Left colon (tissue), 2 donors: ENCODE data around the gene MTPN. TPM values are rescaled to one million over a fixed set of nuclear protein-coding genes. Genes with fewer than 3 reads are reported as not detected.

Source experiments
- ATAC-seq: fragments of 200-7000 bp; cut with Tn5 transposase; one replicate; pipeline ENCODE4 v1.9.1; 2020; ENCODE audit warnings: mild to moderate bottlenecking, moderate library complexity
- DNase-seq, 2 donors: peaks; one replicate each; pipeline ENCODE4 v3.0.0-alpha.2; 2020
- intact Hi-C, 2 donors: fragments of 100-400 bp; cut with DNase I in 1 of 2; cut with micrococcal nuclease in 1 of 2; formaldehyde crosslinking; loops; one replicate each; pipeline versions ENCODE4 v1.11.2 to v1.14.0; 2022; cut with DNase I, micrococcal nuclease
- total RNA-seq, 2 donors: library from RNA; stranded (reverse); fragmentation: NEBNext Ultra II Directional; extraction: Animal tissue kit (Norgen Biotek cat#: 25700); gene quantifications; one replicate each; pipeline ENCODE4 v1.2.1, GENCODE V29; 2021
- donor health status: DM: no; HTN: no; CAD: no.
- donor health status: DM: yes; HTN: yes; CAD: no.

MTPN gene
- total RNA-seq, 2 donors from 2014 or later, result 96.5 to 97.6 TPM

DNA sequence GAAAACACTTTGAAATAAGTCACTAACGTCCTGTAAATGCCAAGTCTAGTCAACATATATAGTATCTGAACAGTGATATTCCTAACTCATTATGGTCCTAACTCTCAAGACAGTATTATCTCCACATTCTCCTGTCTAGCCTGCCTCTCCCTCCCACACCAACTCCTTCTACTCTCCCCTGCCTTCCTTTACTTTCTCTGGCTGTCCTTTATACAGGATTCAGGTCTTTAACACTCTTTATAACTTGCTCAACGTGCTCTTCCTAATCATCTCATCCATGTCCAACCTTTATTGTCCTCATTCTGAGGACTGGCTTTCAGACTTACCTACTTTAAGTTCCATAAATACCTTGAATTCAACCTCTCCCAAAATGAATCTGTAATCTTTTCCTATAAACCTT is 42.5 kb downstream of the MTPN start:
- ATAC-seq (no peak), DNase-seq (no peak)
- intact Hi-C loops, result no loop called here

DNA sequence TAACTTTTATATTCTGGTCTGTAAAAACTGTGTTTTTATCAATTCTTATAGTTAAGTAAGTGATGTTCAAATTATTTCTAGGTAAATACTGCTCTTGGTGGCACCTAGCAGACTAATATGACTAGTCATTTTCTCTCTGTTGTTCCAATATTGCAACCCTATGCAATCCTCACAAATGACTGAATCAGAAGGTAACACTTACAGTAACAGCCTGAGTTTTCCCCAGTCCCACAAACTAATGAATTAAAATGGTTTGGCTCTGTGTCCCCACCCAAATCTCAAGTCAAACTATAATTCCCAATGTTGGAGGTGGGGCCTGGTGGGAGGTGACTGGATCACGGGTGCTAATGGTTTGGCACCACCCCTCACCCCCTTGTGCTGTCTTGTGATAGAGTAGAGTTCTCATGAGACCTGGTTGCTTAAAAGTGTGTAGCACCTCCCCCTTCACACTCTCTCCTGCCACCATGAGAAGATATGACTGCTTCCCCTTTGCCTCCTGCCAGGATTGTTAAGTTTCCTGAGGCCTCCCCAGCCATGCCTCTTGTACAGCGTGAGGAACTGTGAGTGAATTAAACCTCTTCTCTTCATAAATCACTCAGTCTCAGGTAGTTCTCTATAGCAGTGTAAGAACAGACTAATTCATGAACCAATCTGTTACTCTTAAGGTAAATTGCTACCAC is 43.5 kb downstream of the MTPN start:
- DNase-seq, result no peak
- no peak for ATAC-seq
- intact Hi-C loops, result no loop called here

DNA sequence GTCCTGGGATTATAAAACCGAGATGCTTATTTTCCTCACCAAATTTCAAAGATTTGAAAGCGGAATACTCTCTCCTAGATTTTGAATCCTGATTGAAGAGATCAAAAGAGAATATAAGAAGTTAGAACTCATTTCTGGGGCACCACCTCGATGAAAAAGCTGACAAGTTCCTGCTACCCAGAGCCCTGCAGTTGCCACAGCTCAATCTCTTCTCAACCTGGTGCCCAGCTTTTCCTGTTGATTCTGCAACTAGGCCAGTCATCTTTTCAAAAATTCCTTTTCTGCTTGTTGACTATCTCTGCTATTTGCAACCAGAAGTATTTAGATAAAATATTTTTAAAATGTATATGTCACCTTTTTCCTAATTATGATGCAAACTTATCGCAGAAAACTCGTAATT is 45.0 kb downstream of the MTPN start:
- DNase-seq (no peak), ATAC-seq (no peak)
- intact Hi-C loops, result no loop called here

DNA sequence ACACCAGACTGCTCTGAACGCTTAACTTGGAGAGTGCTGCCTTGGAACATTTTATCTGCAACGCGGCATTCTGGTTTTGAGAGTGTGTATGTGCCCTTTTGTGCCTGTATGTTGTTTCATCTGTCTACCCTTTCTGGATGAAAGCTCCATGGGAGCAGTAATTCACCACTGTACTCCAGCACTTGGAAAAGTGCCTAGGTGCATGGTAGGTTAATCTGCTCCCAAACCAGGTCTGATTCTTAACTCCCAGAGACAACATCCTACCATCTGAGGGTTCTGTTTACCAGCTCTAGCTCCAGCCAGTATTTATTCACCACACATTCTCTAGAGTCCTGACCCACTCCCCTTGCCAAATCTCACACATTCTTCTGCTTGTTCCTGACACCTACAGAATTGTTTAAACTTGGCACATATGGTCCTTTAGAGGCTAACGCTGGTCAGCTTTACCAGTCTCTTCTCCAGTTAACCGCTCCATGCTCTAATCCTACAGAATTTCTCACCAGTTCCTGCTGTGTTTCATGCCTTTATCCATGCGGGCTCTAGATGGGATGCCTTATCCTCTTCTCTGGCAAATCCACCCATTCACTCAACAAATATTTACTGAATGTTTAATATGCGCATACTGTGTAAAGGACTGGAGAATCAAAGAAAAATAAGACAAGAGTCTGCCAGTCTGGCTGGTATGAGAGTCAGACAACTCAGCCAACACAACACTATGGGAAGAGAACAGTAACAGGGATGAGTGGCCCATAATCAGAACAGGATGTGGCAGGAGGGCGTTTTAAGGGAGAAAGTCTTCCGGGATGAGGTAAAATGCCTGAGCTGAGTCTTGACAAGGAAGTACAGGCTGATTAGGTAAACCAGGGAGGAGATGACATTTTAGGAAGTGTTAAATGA is 46.3 kb downstream of the MTPN start:
- intact Hi-C loops, result no loop called here
- DNase-seq (no peak), ATAC-seq (peak; percentile 82)

DNA sequence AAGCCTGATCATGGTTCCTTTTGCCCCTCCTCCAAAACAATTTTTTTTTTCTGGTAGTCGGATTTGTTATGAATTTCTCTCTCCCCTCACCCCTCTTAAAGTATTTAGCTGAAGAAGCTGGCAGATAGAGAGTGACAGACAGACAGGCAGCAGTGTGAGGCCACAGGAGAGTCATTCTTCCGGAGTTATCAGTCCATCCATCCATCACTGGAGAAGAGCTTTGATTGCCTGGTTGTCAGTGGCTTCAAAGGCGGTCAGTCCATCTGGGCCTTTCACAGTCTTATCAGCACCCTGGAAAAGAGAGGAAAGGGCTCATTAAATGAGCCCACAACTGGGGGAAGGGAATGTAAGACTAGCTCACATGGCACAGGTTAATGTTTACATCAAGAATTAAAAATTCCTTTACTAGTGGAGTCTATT is 47.4 kb downstream of the MTPN start:
- no peak for DNase-seq
- intact Hi-C loops, result no loop called here
- no peak for ATAC-seq

DNA sequence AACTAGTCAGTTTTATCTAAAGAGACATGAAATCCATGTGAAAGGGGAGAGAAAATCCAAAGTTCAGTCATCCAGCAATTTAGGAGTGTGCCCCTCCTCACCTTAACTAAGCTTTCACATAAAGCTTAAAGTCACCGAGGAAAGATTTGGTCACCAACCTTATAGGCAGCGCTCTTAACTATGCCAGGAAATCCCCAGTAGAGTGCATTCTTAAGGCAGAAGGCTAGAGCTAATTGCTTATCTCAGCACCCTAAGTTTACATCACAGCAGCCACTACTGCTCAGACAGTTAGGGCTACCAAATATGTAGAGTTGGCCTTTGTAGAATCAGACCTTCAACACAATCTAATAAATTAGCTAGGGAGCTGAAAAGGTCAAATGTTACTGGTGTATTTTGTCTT is 47.9 kb downstream of the MTPN start:
- DNase-seq (no peak), ATAC-seq (no peak)
- intact Hi-C loops, result no loop called here

DNA sequence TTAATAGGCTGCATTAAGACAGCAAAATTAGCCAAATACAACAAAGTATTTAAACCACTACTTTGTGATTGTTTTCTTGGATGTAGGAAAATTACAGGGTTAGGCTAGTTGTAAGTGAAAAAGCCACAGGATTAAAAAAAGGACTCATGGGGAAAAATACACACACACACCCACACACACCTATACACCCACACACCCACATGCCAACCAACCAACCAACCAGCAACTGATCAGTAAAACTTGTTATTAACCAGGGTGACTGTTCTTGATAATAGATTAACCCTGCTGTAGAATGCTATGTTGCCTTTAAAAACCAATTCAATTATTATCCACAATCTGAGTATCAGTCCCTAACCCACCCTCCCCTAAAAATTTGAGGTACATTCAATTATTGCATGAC is 49.0 kb downstream of the MTPN start:
- intact Hi-C loops, result no loop called here
- ATAC-seq (no peak), DNase-seq (no peak)

DNA sequence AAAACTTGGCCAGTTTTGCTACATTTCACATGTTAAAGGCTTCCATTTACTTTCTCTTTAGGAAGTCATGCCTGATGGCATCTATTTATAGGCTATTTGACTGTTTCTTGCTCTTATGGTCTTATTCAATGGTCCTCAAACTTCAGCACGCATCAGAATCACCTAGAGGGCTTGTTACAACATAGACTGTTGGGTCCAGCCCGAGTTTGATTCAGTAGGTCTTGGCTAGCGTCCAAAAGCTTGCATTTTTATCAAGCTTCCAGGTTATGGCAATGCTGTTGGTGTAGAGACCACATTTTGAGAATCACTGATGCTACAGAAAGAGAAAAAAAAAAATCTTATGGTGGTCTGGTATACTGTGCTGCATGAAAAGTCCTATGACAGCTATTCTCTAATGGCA is 51.9 kb downstream of the MTPN start:
- no peak for DNase-seq
- intact Hi-C loops, result no loop called here
- no peak for ATAC-seq

DNA sequence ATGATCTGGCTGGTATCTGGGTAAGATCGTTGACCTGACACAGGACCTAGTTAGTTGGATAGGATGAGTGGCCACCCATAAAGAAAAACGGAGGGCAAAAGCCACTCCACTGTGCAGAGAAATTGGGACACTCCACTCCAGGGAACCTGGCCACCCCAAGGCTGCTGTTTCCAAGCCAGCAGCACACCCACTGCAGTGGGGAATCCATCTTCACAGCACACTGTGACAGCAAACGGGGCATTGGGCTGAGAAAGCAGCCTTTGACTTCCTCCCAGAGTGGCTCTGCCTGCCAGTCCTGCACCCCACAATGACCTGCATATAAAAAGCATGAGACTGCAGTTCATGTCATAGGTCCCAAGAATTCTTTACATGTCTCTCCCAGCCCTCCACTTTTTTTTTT is 52.9 kb downstream of the MTPN start:
- intact Hi-C loops, result no loop called here
- no peak for DNase-seq
- no peak for ATAC-seq

DNA sequence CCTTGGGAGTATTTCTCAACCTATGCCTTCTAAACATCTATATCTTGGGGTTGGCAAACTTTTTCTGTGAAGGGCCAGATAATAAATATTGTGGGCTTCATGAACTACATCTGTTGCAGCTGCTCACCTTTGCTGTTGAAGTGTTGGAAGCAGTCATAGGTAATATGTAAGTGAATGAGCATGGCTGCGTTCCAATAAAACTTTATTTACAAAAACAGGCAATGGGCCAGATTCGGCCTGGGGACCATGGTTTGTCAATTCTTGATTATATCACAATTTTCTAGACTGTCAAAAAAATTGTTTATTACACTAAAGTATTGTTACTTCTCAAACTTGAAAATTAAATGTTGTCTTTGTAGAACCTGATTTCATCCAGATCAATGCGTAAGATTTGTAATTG is 54.9 kb downstream of the MTPN start:
- ATAC-seq, result no peak
- no peak for DNase-seq
- intact Hi-C loops, result no loop called here

DNA sequence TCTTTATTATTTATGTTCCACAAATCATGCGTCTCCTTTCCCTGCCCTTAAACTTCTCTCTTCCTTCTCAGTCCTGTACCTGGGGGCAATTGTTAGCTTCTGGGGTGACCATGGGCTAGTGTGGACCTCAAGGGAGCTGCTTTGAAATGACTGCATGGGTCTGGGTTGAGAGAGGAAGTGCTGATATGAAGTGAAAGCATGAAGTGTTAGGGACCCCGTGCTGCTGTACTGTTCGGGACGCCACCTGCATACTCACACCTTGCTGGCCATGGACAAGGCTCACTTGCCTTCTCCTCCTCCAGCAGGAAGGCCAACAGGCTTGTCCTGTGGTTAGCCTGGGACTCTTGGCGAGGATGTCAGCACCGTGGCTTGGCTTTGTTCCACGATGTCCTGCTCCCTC is 56.7 kb downstream of the MTPN start:
- DNase-seq (no peak), ATAC-seq (no peak)
- intact Hi-C loops, result no loop called here

DNA sequence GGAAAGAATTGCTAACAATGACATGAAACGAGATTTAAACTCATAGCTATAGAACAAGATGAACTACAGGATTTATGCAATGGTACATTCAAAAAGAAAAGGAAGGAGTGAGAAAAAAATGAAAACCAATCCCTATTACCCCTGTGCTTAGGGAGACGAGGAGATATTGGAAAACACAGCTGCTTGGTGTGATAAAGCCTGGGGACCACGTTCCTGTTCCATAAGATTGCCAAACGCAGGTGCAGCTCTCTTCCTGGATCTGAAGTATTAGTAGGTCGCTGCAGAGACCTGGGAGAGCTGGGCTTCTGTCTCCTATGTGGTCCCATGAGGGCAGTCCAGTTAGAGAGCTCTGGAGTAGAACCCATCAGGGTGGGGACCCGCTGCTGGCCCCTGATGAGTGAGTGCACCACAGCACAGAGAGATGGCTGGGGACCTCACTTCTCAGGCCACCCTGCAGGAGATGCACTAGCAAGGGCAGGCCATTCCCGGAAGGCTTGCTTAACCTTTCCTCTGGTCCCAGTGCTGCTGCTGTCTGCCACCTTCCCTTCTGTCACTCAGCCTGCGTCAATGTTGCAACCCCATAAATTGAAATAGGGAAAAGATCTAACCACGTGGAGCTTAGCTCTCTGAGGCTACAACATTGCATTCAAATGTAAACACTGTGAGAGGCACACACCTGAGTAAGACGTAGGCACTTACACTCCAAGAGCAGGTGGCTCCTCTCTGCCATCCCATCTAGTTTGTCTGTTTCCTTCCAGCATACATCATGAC is 57.9 kb downstream of the MTPN start:
- intact Hi-C loops, result no loop called here
- ATAC-seq (no peak), DNase-seq (no peak)

DNA sequence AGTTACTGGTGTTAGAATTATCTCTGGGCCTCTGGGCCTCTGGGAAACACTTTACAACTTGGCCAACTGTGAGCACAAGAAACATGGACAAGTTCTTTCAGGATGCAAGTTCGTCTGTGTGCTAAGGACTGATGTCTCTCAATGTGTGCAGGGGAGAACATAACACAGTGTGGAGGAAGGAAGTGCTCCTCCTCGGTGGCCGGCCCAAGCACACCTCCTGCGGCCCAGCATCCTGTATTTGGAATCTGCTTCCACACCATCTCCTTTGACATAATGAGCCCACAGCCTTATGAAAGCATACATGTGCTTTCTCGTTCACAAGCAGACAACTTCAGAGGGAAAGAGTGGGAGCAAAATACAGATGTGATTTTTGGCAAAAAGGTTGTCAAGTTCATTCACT is 59.0 kb downstream of the MTPN start:
- DNase-seq (no peak), ATAC-seq (no peak)
- intact Hi-C loops, result no loop called here

DNA sequence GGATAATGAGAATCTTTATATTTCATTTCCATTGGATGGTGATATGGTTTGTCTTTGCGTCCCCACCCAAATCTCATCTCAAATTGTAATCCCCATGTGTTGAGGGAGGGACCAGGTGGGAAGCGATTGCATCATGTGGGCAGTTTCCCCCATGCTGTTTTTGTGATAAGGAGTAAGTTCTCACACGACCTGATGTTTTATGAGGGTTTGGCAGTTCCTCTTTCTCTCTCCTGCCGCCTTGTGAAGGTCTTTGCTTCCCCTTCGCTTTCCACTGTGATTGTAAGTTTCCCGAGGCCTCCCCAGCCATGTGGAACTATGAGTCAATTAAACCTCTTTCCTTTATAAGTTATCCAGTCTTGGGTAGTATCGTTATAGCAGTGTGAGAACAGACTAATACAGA is 59.4 kb downstream of the MTPN start:
- intact Hi-C loops, result no loop called here

DNA sequence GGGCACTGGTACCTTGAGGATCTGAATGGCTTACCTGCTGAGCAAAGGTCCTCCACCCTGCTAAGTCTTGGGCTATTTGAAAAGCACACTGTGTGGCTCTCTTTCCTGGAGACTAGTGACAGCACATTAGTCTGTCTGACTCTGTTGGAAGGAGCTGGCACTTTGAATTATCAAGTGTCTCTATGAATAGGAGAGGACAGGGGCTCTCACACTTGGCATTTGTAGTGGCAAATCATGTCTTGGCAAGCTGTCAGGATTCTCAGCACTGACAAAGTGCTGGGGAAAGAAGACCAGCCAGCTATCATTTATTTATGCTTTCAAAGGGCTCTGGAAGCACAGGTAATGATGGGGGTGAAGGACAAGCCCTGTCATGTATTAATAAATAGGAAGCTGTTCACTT is 62.8 kb downstream of the MTPN start:
- intact Hi-C loops, result no loop called here
- DNase-seq (no peak), ATAC-seq (no peak)

More for the DNA sequence above, 59.4 kb downstream of the MTPN start:
- DNase-seq (no peak), ATAC-seq (no peak)

DNA sequence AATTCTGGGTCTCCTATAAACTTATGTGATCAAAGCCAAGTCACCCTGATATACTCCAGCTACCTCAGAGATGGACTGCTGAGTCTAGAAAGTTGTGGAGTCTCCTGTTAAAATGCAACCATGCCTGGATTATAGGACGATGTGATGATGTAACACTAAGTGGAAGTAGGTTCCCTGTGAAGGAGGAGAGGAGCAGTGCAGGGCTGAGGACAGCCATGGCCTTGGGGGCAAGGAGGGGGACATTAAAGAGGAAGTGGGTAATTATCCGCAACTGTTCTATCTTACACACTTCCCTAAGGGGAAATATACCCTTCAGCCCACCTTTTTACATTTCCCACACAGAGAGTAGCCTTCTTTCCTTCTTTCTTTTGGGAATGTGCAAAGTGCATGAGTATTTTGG is 63.8 kb downstream of the MTPN start:
- DNase-seq (no peak), ATAC-seq (no peak)
- intact Hi-C loops, result no loop called here

DNA sequence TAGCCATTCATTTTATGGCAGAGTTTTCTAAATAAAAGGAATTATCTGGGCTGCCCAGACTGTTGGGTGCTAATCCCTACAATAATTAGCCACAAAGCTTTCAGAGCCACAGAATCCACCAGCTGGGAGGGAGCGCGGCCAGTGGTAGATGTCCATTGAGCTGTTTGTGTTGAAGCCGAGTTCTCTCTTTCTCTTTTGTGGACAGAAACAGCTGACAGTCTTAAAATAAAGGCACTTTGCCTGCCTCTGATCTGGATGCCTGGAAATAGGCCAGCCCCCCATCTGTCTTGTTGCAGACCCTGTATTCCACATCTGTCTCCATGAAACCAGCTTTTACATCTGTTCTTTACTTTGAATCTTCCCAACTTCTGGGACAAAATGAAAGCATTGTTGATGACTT is 66.1 kb downstream of the MTPN start:
- ATAC-seq (no peak), DNase-seq (peak in 1 of 2 donors; percentile 16)
- intact Hi-C loops, result no loop called here

DNA sequence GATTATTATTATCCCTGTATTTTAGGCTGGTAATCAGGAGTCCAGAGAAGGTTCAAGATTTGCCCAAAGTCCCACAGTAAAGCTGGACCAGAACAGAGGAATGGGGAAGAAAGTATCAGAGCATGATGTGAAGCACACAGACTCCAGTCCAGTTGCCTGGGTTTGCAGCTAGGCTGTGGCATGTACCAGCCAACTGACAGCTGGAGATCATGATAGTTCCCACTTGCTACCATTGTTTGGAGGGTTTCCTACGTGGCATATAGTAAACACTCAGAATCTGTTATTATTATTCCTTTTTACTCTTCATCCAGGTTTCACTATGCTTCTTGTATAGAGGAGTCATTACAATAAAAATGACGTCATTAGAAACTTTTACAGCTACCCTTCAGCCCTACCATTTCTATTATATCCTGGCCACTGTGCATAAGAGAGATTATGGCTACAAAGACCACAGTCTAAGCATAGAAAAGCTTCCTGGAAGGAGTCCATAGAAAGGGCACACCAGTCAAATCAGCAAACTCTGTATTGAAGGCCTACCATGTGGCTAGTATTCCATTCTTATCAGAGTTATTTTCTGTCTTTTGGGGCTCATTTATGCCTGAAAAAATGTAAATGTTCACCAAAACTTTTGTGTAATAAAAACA is 66.6 kb downstream of the MTPN start:
- no peak for DNase-seq
- ATAC-seq, result no peak
- intact Hi-C loops, result no loop called here

DNA sequence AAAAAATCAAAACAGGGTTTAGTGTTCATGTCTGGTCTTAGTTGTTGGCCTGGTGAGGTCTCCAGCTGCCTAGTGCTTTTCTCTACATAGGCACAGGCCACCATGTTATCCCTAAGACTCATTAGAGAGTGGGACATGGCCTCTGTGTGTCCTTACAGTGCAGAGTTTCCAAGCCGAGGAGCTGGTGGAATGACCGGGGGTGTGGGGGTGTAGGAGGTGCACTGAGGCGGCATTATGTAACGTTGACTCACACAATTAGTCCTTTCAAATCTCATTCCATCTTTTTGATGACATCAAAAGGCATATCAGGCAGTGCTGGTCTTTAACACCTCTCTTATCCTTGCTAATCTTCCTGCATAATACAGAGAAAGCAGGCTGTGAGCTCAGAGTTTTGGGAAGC is 71.3 kb downstream of the MTPN start:
- ATAC-seq, result no peak
- intact Hi-C loops, result no loop called here
- no peak for DNase-seq
